NB4 (cell line): ENCODE measurements around the gene EPHA6.

Source experiments
- DNase-seq: peaks from one replicate; pipeline ENCODE4 v3.0.0; 2010; ENCODE audit warnings: low read depth
- H3K4me3 ChIP-seq: one replicate; pipeline ENCODE4 v1.5.1; 2011; ENCODE audit warnings: mild to moderate bottlenecking, low read depth, low read length, moderate library complexity
- MYC ChIP-seq: IDR thresholded peaks from 2 replicates; pipeline ENCODE4 v1.6.1; 2011; ENCODE audit warnings: low read depth, low read length
- POLR2A ChIP-seq: IDR thresholded peaks from 2 replicates; pipeline ENCODE4 v1.6.1; 2011; ENCODE audit warnings: mild to moderate bottlenecking; ENCODE audit not compliant: insufficient read length; ENCODE audit errors: extremely low read depth
- TF ChIP-seq, protein P1 (sequence below): IDR thresholded peaks from one replicate; pipeline ENCODE4 v1.5.1; 2012; ENCODE audit warnings: low read depth, low read length
- TF ChIP-seq, protein P2 (sequence below): IDR thresholded peaks from 2 replicates; pipeline ENCODE4 v1.6.1; 2011; ENCODE audit warnings: low read depth, low read length

EPHA6 gene

DNA sequence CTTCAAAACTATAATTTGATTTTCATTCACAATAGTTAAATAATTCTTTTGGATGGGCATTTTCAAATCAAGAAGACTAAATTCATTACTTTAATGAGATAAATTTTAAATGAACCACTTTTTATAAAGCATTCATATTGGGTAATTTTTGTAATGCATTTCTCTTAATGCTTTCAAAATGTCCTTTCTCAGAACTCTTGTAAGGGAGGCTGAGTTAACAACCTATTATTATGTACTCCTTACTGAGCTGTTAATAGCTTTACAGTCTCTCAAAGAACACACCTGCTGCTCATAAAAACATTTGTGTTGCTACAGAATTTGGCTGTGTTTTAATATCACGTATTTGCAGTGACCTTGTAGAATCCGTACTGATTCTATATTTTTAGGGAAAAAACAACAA, 616.2 kb downstream of the EPHA6 start:
- TF ChIP-seq POLR2A (no peak), MYC (no peak)
- TF ChIP-seq, protein P1, sequence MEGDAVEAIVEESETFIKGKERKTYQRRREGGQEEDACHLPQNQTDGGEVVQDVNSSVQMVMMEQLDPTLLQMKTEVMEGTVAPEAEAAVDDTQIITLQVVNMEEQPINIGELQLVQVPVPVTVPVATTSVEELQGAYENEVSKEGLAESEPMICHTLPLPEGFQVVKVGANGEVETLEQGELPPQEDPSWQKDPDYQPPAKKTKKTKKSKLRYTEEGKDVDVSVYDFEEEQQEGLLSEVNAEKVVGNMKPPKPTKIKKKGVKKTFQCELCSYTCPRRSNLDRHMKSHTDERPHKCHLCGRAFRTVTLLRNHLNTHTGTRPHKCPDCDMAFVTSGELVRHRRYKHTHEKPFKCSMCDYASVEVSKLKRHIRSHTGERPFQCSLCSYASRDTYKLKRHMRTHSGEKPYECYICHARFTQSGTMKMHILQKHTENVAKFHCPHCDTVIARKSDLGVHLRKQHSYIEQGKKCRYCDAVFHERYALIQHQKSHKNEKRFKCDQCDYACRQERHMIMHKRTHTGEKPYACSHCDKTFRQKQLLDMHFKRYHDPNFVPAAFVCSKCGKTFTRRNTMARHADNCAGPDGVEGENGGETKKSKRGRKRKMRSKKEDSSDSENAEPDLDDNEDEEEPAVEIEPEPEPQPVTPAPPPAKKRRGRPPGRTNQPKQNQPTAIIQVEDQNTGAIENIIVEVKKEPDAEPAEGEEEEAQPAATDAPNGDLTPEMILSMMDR = no peak
- TF ChIP-seq, protein P2, sequence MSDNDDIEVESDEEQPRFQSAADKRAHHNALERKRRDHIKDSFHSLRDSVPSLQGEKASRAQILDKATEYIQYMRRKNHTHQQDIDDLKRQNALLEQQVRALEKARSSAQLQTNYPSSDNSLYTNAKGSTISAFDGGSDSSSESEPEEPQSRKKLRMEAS = no peak
- H3K4me3 ChIP-seq = no peak overlapping the region
- DNase-seq = no peak

DNA sequence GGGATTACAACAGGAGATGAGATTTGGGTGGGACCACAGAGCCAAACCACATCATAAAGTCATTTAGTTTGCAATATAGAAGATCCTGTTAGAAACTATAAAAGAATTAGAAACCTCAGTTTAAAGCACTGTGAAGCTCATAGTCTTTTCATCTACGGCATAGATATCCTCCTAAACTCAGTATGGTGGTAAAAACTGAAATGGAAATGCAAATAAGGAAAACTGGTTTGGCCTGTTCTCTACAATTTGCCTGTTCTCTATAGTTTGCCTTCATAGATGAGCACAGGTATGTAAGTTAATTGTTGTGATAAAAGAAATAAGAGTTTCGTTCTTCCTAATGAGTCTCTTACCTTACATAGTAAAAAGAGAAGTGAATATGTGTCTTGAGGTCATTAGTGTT, 618.5 kb downstream of the EPHA6 start:
- DNase-seq = no peak
- no peak overlapping the region for H3K4me3 ChIP-seq
- TF ChIP-seq, protein P2 = no peak
- no peak for TF ChIP-seq POLR2A
- TF ChIP-seq MYC = no peak
- TF ChIP-seq, protein P1 = no peak

DNA sequence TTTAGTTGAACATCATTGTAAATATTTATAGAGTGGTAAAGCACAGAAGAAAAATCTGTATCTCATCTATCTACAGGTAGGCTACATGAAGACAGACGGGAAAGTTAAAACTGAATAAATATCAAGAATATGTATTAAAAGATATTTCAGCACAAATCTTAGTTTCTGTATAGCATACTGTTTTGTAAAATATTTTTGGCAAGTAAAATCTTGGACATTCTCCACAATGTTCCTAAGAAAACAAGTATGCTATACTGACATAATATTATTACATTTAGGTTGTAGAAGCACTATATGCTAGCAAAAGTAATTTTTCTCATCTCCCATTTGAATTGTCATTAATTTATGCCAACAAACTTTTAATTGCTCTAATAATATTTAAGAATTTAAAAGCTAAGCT, 623.7 kb downstream of the EPHA6 start:
- TF ChIP-seq, protein P2 = no peak
- TF ChIP-seq POLR2A (no peak), MYC (no peak)
- TF ChIP-seq, protein P1 = no peak
- DNase-seq = no peak

DNA sequence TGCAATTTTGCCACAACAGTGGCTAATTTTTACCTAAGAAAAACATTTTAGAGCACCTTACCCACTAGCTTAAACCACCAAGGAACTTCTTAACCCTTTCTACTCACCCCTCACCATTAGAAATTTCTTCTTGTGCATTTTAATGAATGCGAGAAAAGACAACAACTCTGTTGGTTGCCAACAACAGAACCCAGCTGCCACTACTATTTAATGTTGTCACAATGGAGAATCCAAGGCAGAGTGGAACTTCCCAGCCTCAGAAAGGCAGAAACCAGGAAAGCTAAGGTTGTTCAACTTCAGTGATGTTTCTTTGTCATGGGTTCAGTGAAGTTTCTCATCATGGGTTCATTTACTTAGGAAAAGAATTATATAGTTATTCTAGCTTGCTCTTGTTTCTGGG, 625.0 kb downstream of the EPHA6 start:
- DNase-seq = no peak
- TF ChIP-seq, protein P1 = no peak
- TF ChIP-seq POLR2A (no peak), MYC (no peak)
- TF ChIP-seq, protein P2 = no peak
- no peak overlapping the region for H3K4me3 ChIP-seq

More for the DNA sequence above, 623.7 kb downstream of the EPHA6 start:
- no peak overlapping the region for H3K4me3 ChIP-seq

DNA sequence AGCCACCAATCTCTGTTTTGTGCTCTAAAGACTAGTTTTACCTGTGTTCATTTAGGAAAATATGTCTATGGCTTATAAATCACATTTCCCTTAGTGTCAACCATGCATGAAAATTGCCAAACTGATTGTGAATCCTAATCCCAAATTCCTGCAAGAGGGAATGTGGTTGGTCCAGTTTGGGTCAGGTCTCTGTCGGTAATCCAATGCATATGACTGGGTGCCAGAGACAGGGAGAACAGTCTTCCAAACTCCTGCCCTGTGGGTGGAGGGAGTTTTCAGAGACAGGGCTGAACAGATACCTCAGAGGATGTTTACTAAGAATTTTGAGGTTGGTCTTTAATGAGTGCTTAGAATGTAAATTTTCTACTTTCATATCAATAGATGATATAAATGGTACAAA, 649.6 kb downstream of the EPHA6 start:
- no peak overlapping the region for H3K4me3 ChIP-seq
- no peak for TF ChIP-seq MYC
- TF ChIP-seq, protein P1 = no peak
- TF ChIP-seq, protein P2 = no peak
- no peak for TF ChIP-seq POLR2A
- no peak for DNase-seq

DNA sequence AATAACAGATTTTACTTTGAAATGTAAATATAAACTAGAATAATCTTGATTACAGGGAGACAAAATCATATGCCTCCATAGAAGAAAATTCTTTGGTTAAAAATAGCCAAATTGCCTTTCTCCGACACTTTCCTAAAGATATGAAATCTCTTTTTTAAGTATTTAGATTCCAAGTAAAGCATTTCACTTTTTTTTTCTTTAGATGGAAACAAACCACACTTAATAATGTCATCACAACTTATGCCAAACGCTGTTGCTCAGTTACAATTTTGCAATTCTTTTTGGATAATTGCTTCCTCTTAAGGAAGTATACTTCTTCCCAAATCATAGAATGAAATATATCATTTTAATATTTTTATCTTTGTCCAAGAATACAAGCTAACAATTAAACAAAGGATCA, 656.1 kb downstream of the EPHA6 start:
- no peak for DNase-seq
- TF ChIP-seq, protein P1 = no peak
- TF ChIP-seq MYC = no peak
- no peak for TF ChIP-seq POLR2A
- TF ChIP-seq, protein P2 = no peak
- H3K4me3 ChIP-seq = no peak overlapping the region
